SK-N-SH treated with all-trans-retinoic acid at 6 μM for 48 hours (cell line): ENCODE results near the gene CEP128.

ENCODE experiments used
- ATAC-seq: fragments of 200-7000 bp; cut with Tn5 transposase; 3 replicates; pipeline ENCODE4 v1.9.1; 2020; ENCODE audit warnings: mild to moderate bottlenecking, moderate library complexity
- ARNTL ChIP-seq: fragments of 450-650 bp; formaldehyde crosslinking; IDR thresholded peaks from 2 replicates; pipeline ENCODE4 v1.5.0; 2020; ENCODE audit warnings: low read depth, mild to moderate bottlenecking, moderate library complexity, borderline replicate concordance
- BACH2 ChIP-seq: fragments of 250-450 bp; sonication (Bioruptor Pico); IDR thresholded peaks from 2 replicates; pipeline ENCODE4 v1.9.0; 2021; ENCODE audit warnings: mild to moderate bottlenecking, borderline replicate concordance
- CSDC2 ChIP-seq: fragments of 250-450 bp; sonication (Bioruptor Pico); IDR thresholded peaks from 2 replicates; pipeline ENCODE4 v1.5.0; 2020; ENCODE audit warnings: mild to moderate bottlenecking, moderate library complexity
- GLIS3 ChIP-seq: fragments of 250-450 bp; sonication (Bioruptor Pico); IDR thresholded peaks from 2 replicates; pipeline ENCODE4 v1.5.0; 2020; ENCODE audit warnings: mild to moderate bottlenecking, moderate library complexity
- ISL1 ChIP-seq: fragments of 250-450 bp; sonication (Bioruptor Pico); IDR thresholded peaks from 2 replicates; pipeline ENCODE4 v2.1.2; 2022; ENCODE audit warnings: mild to moderate bottlenecking, moderate library complexity
- OSR1 ChIP-seq: fragments of 250-450 bp; sonication (Bioruptor Pico); IDR thresholded peaks from 2 replicates; pipeline ENCODE4 v1.8.0; 2022; ENCODE audit warnings: moderate library complexity, mild to moderate bottlenecking, inconsistent platforms
- PPARA ChIP-seq: fragments of 250-450 bp; sonication (Bioruptor Pico); IDR thresholded peaks from 2 replicates; pipeline ENCODE4 v1.5.0; 2020; ENCODE audit warnings: mild to moderate bottlenecking, borderline replicate concordance
- RARB ChIP-seq: fragments of 250-450 bp; sonication (Bioruptor Pico); IDR thresholded peaks from 2 replicates; pipeline ENCODE4 v1.8.0; 2021; ENCODE audit warnings: mild to moderate bottlenecking, moderate library complexity
- SNAI2 ChIP-seq: fragments of 250-450 bp; sonication (Bioruptor Pico); IDR thresholded peaks from 2 replicates; pipeline ENCODE4 v1.5.0; 2020; ENCODE audit warnings: mild to moderate bottlenecking, moderate library complexity
- TCF4 ChIP-seq: fragments of 250-450 bp; sonication (Bioruptor Pico); IDR thresholded peaks from 2 replicates; pipeline ENCODE4 v1.8.0; 2021; ENCODE audit warnings: mild to moderate bottlenecking, moderate library complexity, borderline replicate concordance
- TOX ChIP-seq: fragments of 250-450 bp; sonication (Bioruptor Pico); IDR thresholded peaks from 2 replicates; pipeline ENCODE4 v1.8.0; 2021; ENCODE audit warnings: mild to moderate bottlenecking, moderate library complexity, borderline replicate concordance
- ZFP3 ChIP-seq: fragments of 250-450 bp; sonication (Bioruptor Pico); IDR thresholded peaks from 2 replicates; pipeline ENCODE4 v1.5.0; 2020; ENCODE audit warnings: mild to moderate bottlenecking, moderate library complexity
- ZFP30 ChIP-seq: fragments of 450-650 bp; formaldehyde crosslinking; IDR thresholded peaks from 2 replicates; pipeline ENCODE4 v1.5.0; 2022; ENCODE audit warnings: mild to moderate bottlenecking, moderate library complexity
- ZNF565 ChIP-seq: fragments of 450-650 bp; formaldehyde crosslinking; conservative IDR thresholded peaks from 2 replicates; pipeline ENCODE4 v1.5.0; 2020; ENCODE audit warnings: low read depth, mild to moderate bottlenecking, moderate library complexity
- ZNF70 ChIP-seq: fragments of 450-650 bp; formaldehyde crosslinking; IDR thresholded peaks from 2 replicates; pipeline ENCODE4 v1.5.0; 2020; ENCODE audit warnings: mild to moderate bottlenecking, moderate library complexity
- ZNF8 ChIP-seq: fragments of 450-650 bp; formaldehyde crosslinking; IDR thresholded peaks from 2 replicates; pipeline ENCODE4 v1.5.0; 2020; ENCODE audit warnings: mild to moderate bottlenecking, moderate library complexity
- TF ChIP-seq, protein P1 (sequence below): fragments of 250-450 bp; sonication (Bioruptor Pico); IDR thresholded peaks from 2 replicates; pipeline ENCODE4 v1.8.0; 2021; ENCODE audit warnings: low read depth, mild to moderate bottlenecking, moderate library complexity, borderline replicate concordance
- TF ChIP-seq, protein P2 (sequence below): fragments of 250-450 bp; sonication (Bioruptor Pico); IDR thresholded peaks from 2 replicates; pipeline ENCODE4 v1.5.1; 2021; ENCODE audit warnings: mild to moderate bottlenecking, moderate library complexity
- TF ChIP-seq, protein P3 (sequence below): fragments of 250-450 bp; sonication (Bioruptor Pico); IDR thresholded peaks from 2 replicates; pipeline ENCODE4 v1.8.0; 2020; ENCODE audit warnings: mild to moderate bottlenecking, moderate library complexity, borderline replicate concordance
- TF ChIP-seq, protein P4 (sequence below): fragments of 250-450 bp; sonication (Bioruptor Pico); IDR thresholded peaks from 2 replicates; pipeline ENCODE4 v1.5.0; 2020; ENCODE audit warnings: mild to moderate bottlenecking, moderate library complexity
- TF ChIP-seq, protein P5 (sequence below): fragments of 250-450 bp; sonication (Bioruptor Pico); IDR thresholded peaks from 2 replicates; pipeline ENCODE4 v1.5.1; 2020; ENCODE audit warnings: low read depth, mild to moderate bottlenecking, moderate library complexity

The CEP128 gene

DNA sequence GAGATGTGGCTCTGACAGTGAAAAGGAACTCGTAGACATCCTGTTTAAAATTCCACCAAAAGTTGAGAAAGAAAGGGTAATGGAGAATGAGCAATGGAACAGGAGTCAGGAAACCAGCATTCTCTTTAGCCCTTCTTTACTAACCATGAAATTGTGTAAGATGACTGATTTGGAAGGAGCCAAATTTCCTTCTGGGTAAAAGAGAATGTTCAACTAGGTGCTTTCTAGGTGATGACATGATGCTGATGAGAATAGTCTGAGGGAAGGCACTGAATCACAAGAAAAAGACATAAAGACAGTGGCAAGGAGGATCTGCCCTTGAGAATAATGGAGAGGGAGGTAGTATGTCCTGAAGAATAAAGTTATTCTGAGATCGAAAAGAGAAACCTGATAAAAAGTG is 16.1 kb upstream of the CEP128 start (continued):
- TF ChIP-seq, protein P1, sequence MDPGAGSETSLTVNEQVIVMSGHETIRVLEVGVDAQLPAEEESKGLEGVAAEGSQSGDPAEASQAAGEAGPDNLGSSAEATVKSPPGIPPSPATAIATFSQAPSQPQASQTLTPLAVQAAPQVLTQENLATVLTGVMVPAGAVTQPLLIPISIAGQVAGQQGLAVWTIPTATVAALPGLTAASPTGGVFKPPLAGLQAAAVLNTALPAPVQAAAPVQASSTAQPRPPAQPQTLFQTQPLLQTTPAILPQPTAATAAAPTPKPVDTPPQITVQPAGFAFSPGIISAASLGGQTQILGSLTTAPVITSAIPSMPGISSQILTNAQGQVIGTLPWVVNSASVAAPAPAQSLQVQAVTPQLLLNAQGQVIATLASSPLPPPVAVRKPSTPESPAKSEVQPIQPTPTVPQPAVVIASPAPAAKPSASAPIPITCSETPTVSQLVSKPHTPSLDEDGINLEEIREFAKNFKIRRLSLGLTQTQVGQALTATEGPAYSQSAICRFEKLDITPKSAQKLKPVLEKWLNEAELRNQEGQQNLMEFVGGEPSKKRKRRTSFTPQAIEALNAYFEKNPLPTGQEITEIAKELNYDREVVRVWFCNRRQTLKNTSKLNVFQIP (CRISPR knock-in tag): no peak
- TF ChIP-seq ISL1: no peak
- no peak for TF ChIP-seq TCF4
- TF ChIP-seq ZFP3: no peak
- TF ChIP-seq TOX (CRISPR knock-in tag): no peak
- no peak for TF ChIP-seq ZFP30 (CRISPR knock-in tag)
- no peak for TF ChIP-seq GLIS3

DNA sequence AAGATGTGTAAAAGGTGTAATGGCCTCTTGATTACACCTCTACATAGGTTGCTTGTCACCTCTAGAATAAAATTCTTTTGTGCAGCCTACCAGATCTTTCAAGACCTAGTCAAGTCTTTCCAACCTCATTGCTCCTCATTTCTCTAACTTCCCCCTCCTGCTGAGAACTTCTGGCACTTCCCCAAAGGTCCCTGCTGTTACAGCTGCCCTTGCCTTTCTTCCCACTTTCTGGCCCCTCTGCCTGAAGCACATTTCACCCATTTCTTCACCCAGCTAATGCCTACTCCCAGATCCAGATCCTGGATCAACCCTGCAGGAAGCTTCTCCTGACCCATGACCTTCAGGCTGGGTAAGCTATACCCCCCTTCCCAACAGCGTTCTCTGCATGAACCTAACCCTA is 15.4 kb upstream of the CEP128 start:
- TF ChIP-seq BACH2 (no peak), PPARA (no peak), ARNTL (CRISPR knock-in tag) (no peak), CSDC2 (CRISPR knock-in tag) (no peak), OSR1 (CRISPR knock-in tag) (no peak)
- TF ChIP-seq, protein P2, sequence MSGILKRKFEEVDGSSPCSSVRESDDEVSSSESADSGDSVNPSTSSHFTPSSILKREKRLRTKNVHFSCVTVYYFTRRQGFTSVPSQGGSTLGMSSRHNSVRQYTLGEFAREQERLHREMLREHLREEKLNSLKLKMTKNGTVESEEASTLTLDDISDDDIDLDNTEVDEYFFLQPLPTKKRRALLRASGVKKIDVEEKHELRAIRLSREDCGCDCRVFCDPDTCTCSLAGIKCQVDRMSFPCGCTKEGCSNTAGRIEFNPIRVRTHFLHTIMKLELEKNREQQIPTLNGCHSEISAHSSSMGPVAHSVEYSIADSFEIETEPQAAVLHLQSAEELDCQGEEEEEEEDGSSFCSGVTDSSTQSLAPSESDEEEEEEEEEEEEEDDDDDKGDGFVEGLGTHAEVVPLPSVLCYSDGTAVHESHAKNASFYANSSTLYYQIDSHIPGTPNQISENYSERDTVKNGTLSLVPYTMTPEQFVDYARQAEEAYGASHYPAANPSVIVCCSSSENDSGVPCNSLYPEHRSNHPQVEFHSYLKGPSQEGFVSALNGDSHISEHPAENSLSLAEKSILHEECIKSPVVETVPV (CRISPR knock-in tag): no peak
- ATAC-seq: no peak

DNA sequence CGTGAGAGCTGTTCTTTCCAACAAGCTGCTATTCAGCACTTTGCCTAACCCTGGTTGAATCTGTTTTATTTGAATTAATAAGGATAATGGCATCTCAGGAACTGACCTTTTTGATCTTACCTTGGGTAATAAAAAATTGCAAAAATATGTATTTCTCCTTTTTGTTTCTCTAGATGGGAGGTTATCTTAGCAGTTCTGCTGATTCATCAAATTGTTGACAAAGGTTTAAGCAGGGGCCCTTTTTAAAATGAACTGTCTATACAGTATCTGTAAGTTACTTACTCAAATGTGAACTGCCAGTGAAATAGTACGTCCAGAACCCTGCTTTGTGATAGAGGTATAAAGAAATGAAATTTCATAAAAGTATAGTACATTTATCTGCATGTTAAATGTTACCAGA is 14.6 kb upstream of the CEP128 start:
- TF ChIP-seq, protein P3, sequence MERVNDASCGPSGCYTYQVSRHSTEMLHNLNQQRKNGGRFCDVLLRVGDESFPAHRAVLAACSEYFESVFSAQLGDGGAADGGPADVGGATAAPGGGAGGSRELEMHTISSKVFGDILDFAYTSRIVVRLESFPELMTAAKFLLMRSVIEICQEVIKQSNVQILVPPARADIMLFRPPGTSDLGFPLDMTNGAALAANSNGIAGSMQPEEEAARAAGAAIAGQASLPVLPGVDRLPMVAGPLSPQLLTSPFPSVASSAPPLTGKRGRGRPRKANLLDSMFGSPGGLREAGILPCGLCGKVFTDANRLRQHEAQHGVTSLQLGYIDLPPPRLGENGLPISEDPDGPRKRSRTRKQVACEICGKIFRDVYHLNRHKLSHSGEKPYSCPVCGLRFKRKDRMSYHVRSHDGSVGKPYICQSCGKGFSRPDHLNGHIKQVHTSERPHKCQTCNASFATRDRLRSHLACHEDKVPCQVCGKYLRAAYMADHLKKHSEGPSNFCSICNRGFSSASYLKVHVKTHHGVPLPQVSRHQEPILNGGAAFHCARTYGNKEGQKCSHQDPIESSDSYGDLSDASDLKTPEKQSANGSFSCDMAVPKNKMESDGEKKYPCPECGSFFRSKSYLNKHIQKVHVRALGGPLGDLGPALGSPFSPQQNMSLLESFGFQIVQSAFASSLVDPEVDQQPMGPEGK: no peak
- TF ChIP-seq RARB (CRISPR knock-in tag) (no peak), ZNF565 (CRISPR knock-in tag) (no peak), ISL1 (no peak), TOX (CRISPR knock-in tag) (no peak), ZFP3 (no peak), SNAI2 (CRISPR knock-in tag) (no peak), OSR1 (CRISPR knock-in tag) (no peak), BACH2 (no peak), PPARA (no peak), TCF4 (no peak), GLIS3 (no peak), ARNTL (CRISPR knock-in tag) (no peak), ZNF70 (CRISPR knock-in tag) (no peak), ZFP30 (CRISPR knock-in tag) (no peak), ZNF8 (CRISPR knock-in tag) (no peak)
- TF ChIP-seq, protein P1 (CRISPR knock-in tag): no peak
- TF ChIP-seq, protein P4, sequence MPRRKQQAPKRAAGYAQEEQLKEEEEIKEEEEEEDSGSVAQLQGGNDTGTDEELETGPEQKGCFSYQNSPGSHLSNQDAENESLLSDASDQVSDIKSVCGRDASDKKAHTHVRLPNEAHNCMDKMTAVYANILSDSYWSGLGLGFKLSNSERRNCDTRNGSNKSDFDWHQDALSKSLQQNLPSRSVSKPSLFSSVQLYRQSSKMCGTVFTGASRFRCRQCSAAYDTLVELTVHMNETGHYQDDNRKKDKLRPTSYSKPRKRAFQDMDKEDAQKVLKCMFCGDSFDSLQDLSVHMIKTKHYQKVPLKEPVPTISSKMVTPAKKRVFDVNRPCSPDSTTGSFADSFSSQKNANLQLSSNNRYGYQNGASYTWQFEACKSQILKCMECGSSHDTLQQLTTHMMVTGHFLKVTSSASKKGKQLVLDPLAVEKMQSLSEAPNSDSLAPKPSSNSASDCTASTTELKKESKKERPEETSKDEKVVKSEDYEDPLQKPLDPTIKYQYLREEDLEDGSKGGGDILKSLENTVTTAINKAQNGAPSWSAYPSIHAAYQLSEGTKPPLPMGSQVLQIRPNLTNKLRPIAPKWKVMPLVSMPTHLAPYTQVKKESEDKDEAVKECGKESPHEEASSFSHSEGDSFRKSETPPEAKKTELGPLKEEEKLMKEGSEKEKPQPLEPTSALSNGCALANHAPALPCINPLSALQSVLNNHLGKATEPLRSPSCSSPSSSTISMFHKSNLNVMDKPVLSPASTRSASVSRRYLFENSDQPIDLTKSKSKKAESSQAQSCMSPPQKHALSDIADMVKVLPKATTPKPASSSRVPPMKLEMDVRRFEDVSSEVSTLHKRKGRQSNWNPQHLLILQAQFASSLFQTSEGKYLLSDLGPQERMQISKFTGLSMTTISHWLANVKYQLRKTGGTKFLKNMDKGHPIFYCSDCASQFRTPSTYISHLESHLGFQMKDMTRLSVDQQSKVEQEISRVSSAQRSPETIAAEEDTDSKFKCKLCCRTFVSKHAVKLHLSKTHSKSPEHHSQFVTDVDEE: no peak
- TF ChIP-seq, protein P5, sequence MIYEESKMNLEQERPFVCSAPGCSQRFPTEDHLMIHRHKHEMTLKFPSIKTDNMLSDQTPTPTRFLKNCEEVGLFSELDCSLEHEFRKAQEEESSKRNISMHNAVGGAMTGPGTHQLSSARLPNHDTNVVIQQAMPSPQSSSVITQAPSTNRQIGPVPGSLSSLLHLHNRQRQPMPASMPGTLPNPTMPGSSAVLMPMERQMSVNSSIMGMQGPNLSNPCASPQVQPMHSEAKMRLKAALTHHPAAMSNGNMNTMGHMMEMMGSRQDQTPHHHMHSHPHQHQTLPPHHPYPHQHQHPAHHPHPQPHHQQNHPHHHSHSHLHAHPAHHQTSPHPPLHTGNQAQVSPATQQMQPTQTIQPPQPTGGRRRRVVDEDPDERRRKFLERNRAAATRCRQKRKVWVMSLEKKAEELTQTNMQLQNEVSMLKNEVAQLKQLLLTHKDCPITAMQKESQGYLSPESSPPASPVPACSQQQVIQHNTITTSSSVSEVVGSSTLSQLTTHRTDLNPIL (CRISPR knock-in tag): no peak
- no peak for ATAC-seq
